Effector CD8-positive, alpha-beta T cell (primary cell): ENCODE results near the gene CRTC3.
"Not testable (repeated sequence)": the region's sequence is repeated elsewhere in the genome, so short reads cannot be mapped to it uniquely, and the experiment has no call there.

ENCODE experiments used
- DNase-seq: peaks from one replicate; lab custom pipeline; 2025; lab: John Stamatoyannopoulos, UW

Gene CRTC3

DNA sequence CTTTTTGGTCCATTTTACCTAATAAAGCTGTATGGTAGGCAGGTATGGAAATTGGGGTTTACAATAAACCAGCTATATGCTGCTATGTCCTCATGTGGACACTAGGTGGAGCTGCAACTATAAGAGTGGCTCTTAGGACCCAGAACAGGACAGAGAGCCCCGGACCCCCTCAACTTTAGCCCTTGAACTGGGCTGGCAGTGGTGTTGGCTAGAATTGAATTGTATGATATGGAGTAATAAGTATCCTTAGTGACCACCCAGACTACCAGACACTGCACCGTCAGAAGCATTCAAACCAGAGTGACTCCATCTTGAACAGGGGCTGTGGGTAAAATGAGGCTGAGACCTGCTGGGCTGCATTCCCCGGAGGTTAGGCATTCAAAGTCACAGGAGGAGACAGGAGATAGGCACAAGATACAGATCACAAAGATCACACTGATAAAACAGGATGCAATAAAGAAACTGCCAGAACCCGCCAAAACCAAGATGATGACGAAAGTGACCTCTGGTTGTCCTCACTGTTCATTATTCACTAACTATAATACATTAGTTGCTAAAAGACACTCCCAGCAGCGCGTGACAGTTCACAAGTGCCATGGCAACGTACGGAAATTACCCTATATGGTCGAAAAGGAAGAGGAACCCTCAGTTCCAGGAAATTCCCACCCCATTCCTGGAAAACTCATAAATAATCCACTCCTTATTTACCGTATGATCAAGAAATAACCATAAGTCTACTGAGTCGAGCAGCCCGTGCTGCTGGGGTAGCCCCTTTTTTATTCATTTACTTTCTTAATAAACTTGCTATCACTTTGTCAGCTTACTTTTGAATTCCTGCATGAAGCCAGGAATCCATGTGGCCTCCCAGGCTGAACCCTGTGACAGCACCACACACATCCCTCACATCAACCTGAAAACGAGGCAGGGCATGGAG lies 118.7 kb downstream of the CRTC3 start:
- peak; percentile 41 for DNase-seq

DNA sequence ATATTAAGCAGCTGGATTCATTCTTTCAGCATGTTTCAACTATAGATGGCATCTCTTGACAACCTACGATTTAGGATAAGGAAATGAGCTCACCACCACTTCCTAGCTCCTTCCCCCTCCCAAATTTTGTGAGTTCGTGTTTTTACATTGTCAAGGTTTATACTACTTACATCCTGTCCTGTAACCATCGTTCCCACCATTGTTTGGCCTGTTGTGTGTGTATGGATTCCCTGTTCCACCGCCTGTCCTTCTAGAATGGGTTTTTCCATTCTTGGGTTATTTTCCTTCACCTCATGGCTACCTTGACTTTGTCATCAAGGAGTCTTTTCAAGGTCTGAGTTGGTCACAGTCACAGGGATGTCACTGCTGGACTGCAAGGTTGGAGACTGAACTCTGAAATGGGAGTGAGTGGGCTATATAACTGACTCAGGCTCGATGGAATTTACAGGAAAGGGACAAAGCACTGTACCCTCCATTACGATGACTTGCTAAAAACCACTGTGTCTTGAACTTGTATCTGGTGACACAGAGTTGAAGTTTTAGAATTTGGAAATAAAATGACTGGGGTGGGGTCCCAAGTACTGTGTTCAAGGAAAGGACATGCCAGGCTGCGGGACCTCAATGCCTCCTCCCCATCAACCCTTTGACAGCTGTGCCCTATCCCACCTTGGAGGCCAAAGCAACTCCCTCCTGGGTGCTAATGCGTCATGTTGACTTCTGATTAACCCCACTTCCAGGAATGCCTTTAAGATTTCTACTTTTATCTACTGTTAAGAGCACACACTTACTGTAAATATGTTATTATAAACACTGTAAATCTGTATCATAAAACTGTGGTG lies 120.6 kb downstream of the CRTC3 start:
- DNase-seq = no peak

DNA sequence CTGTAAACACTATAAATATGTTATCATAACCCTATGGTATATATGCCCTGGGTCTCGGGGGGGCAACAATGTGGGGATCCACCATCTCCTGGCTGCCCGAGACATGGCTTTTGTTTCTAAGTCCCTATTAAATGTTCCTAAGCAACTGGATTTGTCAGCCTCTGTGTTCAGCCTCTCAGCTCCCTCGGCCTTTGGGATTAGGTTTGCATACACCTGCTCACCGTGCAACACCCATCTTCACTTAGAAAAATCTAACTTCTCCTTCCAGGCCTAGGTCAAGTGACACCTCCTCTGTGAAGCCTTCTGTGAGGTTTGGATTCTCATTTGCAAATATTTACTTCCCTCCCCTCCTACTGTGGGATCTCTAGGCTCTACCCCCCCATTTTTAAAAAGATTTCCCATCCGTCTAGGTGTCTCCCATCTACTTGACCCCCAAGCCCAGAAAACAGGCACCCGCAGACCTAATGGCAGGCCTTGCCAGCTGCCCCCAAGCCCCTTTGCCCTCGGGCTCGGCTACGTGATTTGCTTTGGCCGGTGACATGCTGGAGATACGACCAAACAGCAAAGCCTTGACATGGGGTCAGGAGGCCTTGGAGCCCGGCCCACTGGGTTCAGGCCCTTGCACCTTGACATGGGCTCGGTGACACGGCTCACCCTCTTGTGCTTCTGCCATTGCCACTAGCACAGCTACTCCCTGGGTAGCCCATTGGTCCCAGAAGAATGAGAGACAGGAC lies 121.4 kb downstream of the CRTC3 start:
- DNase-seq = no peak

DNA sequence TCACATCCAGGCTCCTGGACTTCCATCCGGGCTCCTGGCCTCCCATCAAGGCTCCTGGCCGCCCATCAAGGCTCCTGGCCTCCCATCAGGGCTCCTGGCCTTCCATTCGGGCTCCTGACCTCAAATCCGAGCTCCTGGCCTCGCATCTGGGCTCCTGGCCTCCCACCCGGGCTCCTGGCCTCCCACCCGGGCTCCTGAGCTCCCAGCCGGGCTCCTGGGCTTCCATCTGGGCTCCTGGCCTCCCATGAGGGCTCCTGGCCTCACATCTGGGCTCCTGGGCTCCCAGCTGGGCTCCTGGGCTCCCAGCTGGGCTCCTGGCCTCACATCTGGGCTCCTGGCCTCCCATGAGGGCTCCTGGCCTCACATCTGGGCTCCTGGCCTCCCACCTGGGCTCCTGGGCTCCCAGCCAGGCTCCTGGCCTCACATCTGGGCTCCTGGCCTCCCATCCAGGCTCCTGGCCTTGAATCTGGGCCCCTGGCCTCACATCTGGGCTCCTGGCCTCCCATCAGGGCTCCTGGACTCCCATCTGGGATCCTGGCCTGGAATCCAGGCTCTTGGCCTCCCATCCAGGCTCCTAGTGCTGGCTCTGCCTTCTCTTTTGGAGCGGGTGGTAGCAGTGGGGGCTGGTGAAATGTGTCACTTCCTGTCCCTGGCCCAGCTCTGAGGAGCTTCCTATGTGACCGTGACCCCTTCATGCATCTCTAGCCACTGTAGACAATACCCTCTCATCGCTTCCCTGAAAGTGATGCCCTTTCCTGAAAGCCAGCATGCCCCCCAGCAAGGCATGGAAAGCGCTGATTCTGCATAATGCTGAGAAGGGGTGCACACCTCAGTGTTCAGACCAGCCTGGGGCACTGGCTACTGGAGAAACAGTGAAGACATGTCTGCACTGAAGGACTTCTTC lies 124.8 kb downstream of the CRTC3 start:
- DNase-seq = no peak

DNA sequence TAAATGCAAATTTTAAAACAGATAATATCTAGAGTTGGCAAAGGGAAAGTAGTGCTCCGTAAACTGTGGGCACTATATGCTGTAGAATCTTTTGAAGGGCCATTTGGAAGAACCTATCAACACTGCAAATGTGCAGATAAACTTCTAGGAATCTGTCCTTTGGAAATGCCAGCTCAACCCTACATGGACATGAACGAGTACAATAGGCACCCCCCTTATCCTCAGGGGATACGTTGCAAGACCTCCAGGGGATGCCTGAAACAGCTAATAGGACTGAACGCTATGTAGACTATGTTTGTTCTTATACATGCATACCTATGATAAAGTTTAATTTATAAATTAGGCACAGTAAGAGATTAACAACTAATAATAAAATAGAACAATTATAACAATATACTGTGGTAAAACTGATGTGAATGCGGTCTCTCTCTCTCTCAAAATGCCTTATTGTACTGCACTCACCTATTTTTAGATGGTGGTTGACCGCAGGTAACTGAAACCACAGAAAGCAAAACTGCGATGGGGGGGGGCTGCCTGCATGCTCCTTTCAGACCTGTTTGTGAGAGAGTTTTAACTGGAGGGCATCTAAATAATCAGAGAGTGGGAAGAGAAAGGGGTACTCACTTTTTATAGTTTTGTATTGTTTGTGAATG lies 127.9 kb downstream of the CRTC3 start:
- DNase-seq = peak; percentile 8

GRCh38 chr15:90659481-90659880 lies 129.8 kb downstream of the CRTC3 start:
- DNase-seq = no peak

DNA sequence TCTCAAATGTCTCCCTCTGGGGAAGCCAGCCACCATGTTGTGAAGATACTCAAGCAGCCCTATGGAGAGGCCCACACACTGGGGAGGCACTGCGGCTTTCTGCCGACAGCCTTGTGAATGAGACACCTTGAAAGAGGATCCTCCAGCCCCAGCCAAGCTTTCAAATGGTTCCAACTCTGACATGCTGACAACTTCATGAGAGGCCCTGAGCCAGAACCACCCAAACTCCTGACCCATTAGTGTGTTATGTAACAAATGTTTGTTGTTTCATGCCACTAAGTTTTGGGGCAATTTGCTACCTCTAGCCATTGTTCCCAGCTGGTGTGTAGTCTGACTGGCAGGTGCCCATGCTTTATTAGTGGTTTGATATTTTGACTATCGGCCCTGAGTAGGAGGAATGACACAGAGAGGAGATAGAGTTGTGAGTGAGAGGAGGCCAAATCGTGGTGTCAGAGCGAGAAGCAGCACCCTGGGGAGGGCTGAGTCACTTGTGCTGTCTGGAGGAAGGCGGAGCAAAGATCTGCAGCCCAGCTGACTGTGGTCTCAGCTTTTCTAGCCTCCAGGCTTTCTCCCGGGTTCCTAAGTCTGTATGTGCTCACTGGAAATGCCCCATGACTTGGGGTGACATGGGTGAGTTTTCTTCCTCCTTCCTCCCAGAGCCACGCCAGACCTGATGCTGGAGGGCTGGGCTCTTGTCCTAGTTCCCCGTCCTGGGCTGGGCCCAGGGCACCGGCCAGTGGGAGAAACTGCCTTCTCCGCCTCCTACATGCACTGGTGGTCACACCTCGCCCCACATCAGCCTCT lies 130.7 kb downstream of the CRTC3 start:
- peak; percentile 10 for DNase-seq

- not testable (repeated sequence) for DNase-seq
These were observed 131.2 kb downstream of the CRTC3 start for GRCh38 chr15:90660999-90661330.

DNA sequence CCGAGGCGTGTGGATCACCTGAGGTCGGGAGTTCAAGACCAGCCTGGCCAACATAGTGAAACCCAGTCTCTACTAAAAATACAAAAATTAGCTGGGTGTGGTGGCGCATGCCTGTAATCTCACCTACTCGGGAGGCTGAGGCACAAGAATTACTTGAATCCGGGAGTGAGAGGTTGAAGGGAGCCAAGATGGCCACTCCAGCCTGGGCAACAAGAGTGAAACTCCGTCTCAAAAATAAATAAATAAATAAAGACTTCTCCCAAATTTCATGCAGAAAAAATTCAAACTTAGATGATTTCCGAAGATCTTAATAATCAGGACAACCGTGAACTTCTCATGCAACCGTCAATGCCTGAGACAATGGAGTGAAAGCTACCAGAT lies 134.3 kb downstream of the CRTC3 start:
- DNase-seq = not testable (repeated sequence)

DNA sequence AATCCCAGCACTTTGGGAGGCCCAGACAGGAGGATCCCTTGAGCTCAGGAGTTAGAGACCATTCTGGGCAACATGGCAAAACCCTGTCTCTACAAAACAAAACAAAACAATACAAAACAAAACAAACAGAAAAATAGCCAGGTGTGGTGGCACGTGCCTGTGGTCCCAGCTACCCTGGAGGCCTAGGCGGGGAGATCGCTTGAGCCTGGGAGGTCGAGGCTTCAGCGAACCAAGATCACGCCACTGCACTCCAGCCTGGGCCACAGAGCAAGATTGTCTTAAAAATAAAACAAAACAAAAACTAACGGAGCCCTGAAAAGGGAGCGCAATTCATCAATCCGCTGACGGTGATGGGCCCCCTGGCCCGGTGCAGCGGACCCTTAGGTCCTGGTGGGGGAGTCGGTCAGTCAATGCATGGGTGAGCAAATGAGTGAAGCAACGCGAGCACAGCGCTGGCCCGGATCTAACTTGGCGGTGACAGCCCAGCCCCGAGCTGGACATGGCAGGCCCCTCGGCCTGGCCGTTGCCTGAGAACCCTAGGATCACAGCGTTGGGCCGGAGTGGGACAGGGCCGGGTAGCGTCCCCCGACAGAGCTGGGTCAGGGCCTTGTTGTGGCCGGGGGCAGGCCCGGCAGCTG lies 135.0 kb downstream of the CRTC3 start:
- no peak for DNase-seq

- DNase-seq = peak; percentile 19
These were observed 135.8 kb downstream of the CRTC3 start for GRCh38 chr15:90665288-90666134.

DNA sequence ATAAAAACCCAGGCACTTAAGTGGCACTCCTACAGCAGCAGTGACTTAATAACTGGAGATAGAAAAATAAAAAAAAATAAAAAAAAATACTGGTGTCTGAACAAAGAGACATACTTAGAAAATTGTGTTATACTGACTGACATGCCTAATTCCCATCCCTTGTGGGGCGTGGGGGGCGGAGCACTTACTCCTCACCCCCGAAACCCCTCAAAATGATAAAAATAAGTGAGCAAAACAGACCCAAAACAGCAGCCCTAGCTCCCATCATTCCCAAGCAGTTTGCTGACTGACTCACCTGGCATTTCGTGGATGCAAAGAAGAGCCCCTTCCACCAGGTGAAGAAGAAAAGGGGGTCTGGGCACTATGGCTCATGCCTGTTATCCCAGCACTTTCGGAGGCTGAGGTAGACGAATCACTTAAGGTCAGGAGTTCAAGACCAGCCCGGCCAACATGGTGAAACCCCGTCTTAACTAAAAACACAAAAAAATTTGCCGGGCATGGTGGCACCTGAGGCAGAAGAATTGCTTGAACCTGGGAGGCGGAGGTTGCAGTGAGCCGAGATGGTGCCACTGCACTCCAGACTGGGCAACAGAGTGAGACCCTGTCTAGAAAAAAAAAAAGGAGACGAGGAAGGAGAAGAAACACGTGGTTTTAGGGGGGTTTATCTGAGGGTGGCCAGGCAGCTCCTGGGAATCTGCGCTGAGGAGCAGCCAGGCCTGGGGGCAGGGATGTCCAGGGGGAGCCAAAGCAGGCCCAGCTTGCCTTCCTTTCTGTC lies 136.6 kb downstream of the CRTC3 start:
- DNase-seq = no peak

DNA sequence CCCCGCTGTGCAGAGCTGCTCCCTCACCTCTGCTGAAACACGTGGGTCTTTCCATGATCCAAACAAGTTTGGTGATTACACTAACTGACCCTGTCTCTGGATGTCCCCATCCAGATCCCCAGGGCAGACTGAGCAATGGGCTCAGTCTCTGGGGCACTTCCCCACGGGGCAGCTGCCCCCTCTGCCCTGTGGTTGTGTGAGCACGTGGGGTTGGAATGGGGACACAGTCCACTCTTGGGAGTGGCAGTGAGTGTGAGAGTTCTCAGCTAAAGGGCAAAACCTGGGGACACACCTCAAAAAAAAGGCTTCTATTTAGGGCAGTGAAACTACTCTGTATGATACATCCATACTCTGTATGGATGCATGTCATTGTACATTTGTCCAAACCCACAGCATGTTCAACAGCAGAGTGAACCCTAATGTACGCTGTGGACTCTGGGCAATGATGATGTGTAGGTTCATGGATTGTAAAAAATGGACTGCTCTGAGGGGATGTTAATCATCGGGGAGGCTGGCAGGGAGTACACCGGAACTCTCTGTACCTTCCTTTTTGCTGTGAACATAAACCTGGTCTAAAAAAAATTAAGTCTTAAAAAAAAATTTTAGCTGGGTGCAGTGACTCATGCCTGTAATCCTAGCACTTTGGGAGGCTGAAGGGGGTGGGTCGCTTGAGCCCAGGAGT lies 137.5 kb downstream of the CRTC3 start:
- no peak for DNase-seq

DNA sequence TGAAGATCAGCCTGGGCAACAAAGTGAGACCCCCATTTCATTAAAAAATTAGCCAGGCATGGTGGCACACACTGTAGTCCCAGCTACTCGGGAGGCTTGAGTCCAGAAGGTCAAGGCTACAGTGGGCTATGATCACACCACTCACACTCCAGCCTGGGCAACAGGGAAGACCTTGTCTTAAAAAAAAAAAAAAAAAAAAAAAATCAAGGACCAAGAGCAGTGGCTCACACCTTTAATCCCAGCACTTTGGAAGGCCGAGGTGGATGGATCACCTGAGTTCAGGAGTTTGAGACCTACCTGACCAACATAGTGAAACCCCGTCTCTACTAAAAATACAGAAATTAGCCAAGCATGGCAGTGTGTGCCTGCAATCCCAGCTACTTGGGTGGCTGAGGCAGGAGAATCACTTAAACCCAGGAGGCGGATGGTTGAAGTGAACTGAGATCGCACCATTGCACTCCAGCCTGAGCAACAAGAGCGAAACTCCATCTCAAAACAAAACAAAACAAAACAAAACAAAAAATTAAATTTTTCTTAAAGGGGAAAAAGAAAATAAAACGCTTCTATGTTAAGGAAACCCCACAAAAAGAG lies 138.1 kb downstream of the CRTC3 start:
- not testable (repeated sequence) for DNase-seq

DNA sequence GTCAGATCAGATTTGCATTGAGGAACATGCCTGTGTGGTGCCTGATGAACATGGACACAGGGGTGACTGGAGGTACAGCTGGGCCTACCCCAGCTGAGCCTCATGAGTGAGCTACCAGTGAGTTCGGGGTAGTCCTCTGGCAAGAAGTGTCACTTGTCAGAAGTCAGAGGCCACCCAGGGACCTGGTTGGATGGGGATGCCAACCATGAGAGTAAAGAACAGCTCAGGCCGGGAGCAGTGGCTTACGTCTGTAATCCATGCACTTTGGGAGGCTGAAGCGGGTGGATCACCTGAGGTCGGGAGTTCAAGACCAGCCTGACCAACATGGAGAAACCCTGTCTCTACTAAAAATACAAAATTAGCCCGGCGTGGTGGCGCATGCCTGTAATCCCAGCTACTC lies 140.9 kb downstream of the CRTC3 start:
- not testable (repeated sequence) for DNase-seq

DNA sequence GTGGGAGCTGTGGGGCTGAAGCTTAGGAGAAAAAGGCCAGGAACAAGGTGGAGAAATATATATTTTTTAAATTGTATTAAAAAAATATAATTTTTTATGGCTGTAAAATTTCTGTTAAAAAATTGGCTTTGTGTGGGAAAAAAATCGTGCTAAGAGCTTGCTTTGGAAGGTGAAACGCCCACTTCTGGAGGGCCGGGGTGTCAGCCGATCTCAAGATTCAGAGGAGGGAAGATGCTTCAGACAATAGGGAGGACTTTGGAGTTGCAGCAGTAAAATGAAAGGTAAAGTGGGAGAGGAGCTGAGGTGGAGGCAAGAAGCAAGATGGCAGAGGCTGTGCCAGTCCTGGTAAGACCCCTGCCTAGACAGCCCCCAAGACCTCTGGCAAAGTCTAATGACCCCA lies 141.5 kb downstream of the CRTC3 start:
- no peak for DNase-seq

DNA sequence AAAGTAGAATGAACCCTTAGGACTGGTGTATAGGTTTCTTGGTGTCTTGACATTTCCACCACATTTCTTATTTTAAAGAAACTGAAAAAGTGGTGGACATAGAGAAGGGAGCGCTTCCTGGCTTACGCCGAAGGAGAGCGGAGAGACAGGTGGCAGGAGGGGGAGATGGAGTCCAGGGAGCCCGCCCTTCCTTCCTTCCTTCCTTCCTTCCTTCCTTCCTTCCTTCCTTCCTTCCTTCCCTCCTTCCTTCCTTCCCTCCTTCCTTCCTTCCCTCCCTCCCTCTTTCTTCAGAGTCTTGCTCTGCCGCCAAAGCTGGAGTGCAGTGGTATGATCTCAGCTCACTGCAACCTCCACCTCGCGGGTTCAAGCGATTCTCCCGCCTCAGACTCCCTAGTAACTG lies 143.6 kb downstream of the CRTC3 start:
- not testable (repeated sequence) for DNase-seq
